GM12864 (cell line): ENCODE results near the gene GPN2.
"Not testable (repeated sequence)": the region's sequence is repeated elsewhere in the genome, so short reads cannot be mapped to it uniquely, and the experiment has no call there.

ENCODE experiments used
- DNase-seq: peaks from one replicate; pipeline ENCODE4 v3.0.0-alpha.2; 2011; ENCODE audit warnings: low read depth
- H3K4me3 ChIP-seq: 2 replicates; pipeline ENCODE4 v1.5.1; 2011; ENCODE audit warnings: mild to moderate bottlenecking, low read depth, low read length, control low read depth
- CTCF ChIP-seq: IDR thresholded peaks from 2 replicates; pipeline ENCODE4 v1.5.1; 2011; ENCODE audit warnings: low read depth, mild to moderate bottlenecking, moderate library complexity, low read length, control low read depth, inconsistent platforms; ENCODE audit errors: missing control alignments

The GPN2 gene

GRCh38 chr1:26887125-26887524, 3.0 kb downstream of the GPN2 start:
- TF ChIP-seq CTCF, result peak; percentile 42
- no peak overlapping the region for H3K4me3 ChIP-seq
- DNase-seq, result no peak

- no peak overlapping the region for H3K4me3 ChIP-seq
- DNase-seq, result no peak
- no peak for TF ChIP-seq CTCF
Measured at GRCh38 chr1:26882696-26883463, 7.2 kb downstream of the GPN2 start.

- DNase-seq, H3K4me3 ChIP-seq: not testable (repeated sequence)
Measured at GRCh38 chr1:26881611-26882010, 8.5 kb downstream of the GPN2 start.

GRCh38 chr1:26879793-26880192, 10.3 kb downstream of the GPN2 start:
- H3K4me3 ChIP-seq, result no peak overlapping the region
- no peak for DNase-seq
- no peak for TF ChIP-seq CTCF

GRCh38 chr1:26877326-26877725, 12.8 kb downstream of the GPN2 start:
- no peak for TF ChIP-seq CTCF
- no peak overlapping the region for H3K4me3 ChIP-seq
- DNase-seq, result no peak

GRCh38 chr1:26874896-26875295, 15.2 kb downstream of the GPN2 start:
- DNase-seq, result no peak
- TF ChIP-seq CTCF, result no peak
- no peak overlapping the region for H3K4me3 ChIP-seq

- not testable (repeated sequence) for H3K4me3 ChIP-seq, DNase-seq
Measured at GRCh38 chr1:26873097-26873496, 17.0 kb downstream of the GPN2 start.
